GM13976 (cell line): Measurements from ENCODE around the gene PPP1R14B.

Experiments used
- DNase-seq: peaks from one replicate; pipeline ENCODE4 v3.0.0; 2012; ENCODE audit warnings: low spot score
- in situ Hi-C: fragments of 300-500 bp; cut with MboI; formaldehyde crosslinking; loops from one replicate; pipeline ENCODE4 v1.12.0; 2022; ENCODE audit warnings: low sequenced_read_pairs, mixed read lengths, inconsistent platforms; ENCODE audit not compliant: unreplicated experiment
- TF ChIP-seq, protein P1 (sequence below): IDR thresholded peaks from 2 replicates; pipeline ENCODE4 v1.5.1; 2012; ENCODE audit warnings: borderline replicate concordance, mild to moderate bottlenecking; ENCODE audit not compliant: insufficient read depth; ENCODE audit errors: extremely low read depth, missing control alignments, control extremely low read depth

Gene PPP1R14B

DNA sequence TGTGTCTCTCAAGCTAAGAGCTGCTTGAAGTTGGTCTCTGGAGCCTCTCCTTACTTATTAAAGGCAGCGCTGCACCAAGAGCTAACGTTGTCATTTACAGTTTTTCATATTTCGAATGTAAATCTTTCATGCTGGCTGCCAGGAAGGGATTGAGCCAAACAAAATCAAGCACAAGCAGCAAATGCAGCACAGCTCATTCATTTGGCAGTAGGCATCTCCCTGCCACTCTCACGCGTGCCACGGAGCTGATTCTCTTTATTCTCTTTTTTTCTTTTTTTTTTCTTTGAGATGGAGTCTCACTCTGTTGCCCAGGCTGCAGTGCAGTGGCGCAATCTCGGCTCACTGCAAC is 13.8 kb downstream of the PPP1R14B start:
- TF ChIP-seq, protein P1, sequence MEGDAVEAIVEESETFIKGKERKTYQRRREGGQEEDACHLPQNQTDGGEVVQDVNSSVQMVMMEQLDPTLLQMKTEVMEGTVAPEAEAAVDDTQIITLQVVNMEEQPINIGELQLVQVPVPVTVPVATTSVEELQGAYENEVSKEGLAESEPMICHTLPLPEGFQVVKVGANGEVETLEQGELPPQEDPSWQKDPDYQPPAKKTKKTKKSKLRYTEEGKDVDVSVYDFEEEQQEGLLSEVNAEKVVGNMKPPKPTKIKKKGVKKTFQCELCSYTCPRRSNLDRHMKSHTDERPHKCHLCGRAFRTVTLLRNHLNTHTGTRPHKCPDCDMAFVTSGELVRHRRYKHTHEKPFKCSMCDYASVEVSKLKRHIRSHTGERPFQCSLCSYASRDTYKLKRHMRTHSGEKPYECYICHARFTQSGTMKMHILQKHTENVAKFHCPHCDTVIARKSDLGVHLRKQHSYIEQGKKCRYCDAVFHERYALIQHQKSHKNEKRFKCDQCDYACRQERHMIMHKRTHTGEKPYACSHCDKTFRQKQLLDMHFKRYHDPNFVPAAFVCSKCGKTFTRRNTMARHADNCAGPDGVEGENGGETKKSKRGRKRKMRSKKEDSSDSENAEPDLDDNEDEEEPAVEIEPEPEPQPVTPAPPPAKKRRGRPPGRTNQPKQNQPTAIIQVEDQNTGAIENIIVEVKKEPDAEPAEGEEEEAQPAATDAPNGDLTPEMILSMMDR, result no peak
- in situ Hi-C loops, result no loop called here
- DNase-seq, result no peak

DNA sequence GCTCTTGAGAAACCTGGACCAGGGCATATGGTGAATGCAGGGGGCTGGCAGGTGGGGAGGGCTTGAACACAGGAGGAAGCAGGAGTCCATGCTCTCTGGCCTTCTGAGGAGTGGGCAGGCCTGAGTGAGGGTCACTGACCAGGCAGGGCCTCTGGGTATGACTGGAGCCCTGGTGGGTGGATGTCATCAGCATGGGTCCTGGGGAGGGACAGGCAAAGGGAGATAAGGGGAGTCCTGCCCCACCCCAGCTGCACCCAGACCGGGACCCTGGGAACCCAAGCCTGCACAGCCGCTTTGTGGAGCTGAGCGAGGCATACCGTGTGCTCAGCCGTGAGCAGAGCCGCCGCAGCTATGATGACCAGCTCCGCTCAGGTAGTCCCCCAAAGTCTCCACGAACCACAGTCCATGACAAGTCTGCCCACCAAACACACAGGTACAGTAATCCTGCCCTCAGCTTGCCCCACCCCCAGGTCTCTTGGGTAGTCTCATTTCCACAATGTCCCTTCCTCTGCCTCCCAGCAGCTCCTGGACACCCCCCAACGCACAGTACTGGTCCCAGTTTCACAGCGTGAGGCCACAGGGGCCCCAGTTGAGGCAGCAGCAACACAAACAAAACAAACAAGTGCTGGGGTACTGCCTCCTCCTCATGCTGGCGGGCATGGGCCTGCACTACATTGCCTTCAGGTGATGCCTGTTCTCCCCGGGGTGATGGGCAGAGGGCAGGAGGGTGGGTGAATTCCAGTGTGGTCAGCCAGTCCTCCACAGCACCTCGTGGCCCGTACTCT is 14.4 kb downstream of the PPP1R14B start:
- TF ChIP-seq, protein P1, result no peak
- in situ Hi-C loops, result no loop called here

DNA sequence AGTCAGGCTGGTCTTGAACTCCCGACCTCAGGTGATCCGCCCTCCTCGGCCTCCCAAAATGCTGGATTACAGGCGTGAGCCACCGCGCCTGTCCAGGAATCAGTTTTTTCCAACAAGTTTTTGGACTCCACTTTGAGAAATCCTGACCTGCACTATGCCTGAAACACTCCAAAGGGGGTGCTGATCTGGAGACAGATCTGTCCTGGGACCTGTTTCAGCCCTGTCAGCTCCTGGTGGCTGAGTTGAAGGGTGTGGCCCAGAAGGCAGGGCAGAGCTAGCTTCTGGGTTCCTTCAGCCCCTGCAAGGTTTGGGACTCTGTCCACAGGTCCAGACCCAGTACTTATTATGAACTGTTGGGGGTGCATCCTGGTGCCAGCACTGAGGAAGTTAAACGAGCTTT is 15.2 kb downstream of the PPP1R14B start:
- TF ChIP-seq, protein P1, result no peak
- DNase-seq, result no peak
- in situ Hi-C loops, result no loop called here

More for the DNA sequence above, 14.4 kb downstream of the PPP1R14B start:
- no peak for DNase-seq

DNA sequence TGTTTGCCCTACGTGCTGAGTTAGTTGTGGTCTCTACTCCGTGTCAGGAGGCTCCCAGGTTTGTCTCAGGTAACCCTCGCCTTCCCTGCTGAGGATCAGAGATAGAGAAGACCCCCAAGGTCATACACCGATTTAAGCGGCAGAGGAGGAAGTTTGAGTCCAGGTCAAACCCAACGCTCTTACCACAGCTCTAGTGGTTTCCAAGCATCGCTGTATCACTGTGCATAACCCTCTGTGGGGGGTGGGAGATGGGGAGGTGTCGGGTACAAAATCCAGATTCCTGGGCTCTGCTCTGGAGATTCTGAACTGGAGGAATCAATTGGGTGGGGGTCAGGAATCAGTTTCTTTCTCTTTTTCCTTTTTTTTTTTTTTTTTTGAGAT is 15.8 kb downstream of the PPP1R14B start:
- no peak for DNase-seq
- in situ Hi-C loops, result no loop called here
- TF ChIP-seq, protein P1, result no peak

DNA sequence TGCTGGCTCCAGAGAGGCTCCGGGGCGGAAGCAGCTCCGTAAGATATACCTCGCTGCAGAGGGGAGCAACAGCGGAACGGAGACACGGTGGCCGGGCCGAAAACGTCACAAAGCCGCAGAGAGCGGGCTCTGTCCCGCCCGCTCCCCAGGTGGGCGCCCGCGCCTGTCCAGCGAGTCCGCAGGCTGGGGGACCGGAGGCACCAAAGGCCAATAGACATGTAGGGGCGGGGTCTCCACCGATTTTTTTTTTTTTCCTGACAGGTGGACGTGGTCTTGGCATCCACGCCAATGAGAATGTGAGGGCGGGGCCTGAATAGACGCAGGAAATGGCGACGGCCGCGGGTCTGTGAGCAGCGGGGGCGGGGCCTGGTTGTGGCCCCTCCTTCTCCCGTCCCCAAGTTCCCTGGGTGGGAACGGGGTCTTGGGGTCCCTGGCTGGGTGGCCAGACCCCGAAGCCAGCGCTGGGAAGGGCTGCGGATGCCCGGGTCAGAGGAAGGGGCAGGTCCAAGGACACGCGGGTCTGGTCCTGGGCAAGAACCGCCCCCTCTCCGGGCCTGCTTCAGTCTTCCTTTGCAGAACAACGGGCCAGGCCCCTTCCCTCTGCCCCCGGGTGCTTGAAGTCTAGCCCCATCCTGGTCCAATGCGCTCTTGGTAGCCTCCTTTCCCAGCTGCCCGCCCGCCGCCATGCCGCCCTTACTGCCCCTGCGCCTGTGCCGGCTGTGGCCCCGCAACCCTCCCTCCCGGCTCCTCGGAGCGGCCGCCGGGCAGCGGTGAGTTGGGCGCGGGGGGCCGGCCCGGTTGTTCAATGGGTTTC is 16.4 kb downstream of the PPP1R14B start, which contains the start of gene DNAJC4:
TSS of gene DNAJC4 (plus strand) at position 378 of the 814 bp plus-strand sequence. CDS start at position 685, 307 bp downstream.
- TF ChIP-seq, protein P1, result no peak
- in situ Hi-C loops, result no loop called here
- peak; percentile 92 for DNase-seq

DNA sequence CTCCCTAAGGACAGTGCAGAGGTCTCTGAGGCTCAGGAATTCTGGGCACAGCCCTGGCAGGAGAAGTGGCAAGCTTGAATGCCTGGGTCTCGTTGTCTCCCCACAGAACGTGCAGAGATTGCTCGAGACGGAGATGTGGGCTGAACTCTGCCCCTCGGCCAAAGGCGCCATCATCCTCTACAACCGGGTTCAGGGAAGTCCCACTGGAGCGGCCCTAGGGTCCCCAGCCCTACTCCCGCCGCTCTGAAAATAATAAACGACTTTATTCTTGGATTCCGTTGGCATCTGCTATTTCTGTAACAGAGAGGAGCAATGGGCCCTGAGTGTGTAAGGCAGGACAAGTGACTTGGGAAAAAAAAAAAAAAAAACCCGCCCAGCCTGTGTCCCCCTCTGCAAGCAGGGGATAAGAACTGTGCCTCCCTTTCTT is 17.0 kb downstream of the PPP1R14B start:
- in situ Hi-C loops, result no loop called here
- TF ChIP-seq, protein P1, result no peak
- no peak for DNase-seq
